Esophagus mucosa (tissue), 1 donor: Measurements from ENCODE around the gene TTYH2. TPM values are rescaled to one million over a fixed set of nuclear protein-coding genes. Genes with fewer than 3 reads are reported as not detected.

Experiments
- ATAC-seq: fragments of 200-7000 bp; cut with Tn5 transposase; one replicate; pipeline ENCODE4 v1.9.1; 2020
- total RNA-seq: library from RNA; stranded (reverse); gene quantifications from one replicate; pipeline ENCODE4 v1.2.4, GENCODE V29; 2023
- donor health status: DM: yes; HTN: yes; CAD: no.

TTYH2 gene
- total RNA-seq, 1 donor from 2014 or later, result 0.88 TPM

- peak; percentile 64 for ATAC-seq
Measured at GRCh38 chr17:74295625-74296547, 82.5 kb downstream of the TTYH2 start.

DNA sequence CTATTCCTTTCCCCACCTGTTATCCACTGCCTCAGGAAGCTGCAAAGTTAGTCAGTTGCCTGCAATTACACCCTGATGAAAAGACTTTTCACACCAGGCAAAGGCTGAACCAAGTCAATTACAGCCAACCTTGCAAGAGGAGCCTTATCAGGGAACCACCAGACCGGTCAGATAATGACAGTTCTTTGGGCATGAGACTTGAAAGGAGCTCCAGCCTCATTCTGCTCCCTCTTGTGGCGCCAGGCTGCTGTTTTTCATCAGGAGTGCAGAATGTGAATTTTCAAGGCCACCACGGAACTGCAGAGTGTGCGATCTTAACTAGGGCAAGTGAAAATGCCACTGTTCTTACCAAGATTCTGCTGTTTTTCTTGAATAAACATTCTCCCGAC is 83.2 kb downstream of the TTYH2 start:
- no peak for ATAC-seq

- ATAC-seq, result no peak
Measured at GRCh38 chr17:74297941-74298340, 84.6 kb downstream of the TTYH2 start.

DNA sequence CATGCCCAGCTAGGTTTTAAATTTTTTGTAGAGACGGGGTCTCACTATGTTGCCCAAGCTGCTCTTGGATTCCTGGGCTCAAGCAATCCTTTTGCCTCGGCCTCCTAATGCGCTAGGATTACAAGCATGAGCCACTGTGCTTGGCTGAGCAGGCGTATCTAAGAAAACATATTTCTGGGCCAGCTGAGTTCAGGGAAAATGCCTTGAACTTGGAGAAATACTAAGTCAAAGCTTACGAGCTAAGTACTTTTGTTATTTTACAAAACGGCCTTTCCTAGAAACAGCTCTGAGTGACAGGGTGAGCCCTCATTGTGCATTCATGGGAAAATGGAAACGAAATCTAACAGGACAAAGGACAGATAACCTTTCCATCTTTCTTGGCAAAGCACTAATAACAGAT is 85.4 kb downstream of the TTYH2 start:
- no peak for ATAC-seq

GRCh38 chr17:74299226-74300009 is 86.0 kb downstream of the TTYH2 start:
- ATAC-seq, result no peak

DNA sequence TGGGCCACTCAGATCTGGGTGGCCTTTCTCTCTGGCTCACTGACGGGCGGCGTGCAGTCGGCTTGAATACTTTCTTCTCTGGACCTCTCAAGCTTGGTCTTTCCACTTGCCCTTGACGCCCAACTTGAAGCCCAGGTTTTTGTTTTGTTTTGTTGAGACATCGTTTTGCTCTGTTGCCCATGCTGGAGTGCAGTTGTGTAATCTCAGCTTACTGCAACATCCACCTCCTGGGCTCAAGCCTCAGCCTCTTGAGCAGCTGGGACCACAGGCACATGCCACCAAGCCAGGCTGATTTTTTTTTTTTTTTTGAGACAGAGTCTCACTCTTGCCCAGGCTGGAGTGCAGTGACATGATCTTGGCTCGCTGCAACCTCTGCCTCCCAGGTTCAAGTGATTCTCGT is 89.9 kb downstream of the TTYH2 start:
- ATAC-seq, result no peak

GRCh38 chr17:74304184-74304583 is 90.8 kb downstream of the TTYH2 start:
- no peak for ATAC-seq

DNA sequence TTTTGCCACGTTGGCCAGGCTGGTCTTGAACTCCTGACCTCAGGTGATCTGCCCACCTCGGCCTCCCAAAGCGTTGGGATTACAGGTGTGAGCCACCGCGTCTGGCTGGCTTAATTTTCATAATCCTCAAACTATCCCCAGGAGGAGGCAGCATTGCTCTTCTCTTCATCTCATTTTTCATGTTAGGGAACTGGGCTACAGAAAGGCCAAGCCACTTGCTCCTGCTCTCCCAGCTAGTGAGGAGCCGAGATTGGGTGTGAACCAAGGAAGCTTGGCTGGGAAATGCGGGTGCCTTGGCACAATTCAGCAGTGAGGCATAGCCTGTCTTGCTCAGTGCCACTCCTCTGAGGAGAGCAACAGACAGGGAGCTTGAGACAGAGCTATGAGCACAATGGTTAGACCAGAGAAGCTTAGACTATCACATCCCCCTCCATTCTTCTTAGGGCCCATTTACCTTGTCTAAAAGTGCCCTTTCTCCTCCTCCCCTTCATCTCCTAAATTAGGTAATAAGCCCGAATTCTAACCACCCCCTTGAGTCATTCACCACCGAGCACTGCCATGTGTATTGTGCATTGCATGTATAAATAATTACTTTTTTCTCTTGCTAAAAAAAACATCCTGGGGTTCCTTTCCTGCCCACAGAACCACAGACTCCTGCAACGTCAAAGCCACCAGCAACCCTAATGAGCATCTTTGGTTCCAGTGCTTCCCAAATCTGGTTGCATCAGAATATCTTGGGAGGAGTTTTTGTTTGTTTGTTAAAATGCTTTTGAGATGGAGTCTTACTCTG is 92.7 kb downstream of the TTYH2 start:
- ATAC-seq, result no peak

DNA sequence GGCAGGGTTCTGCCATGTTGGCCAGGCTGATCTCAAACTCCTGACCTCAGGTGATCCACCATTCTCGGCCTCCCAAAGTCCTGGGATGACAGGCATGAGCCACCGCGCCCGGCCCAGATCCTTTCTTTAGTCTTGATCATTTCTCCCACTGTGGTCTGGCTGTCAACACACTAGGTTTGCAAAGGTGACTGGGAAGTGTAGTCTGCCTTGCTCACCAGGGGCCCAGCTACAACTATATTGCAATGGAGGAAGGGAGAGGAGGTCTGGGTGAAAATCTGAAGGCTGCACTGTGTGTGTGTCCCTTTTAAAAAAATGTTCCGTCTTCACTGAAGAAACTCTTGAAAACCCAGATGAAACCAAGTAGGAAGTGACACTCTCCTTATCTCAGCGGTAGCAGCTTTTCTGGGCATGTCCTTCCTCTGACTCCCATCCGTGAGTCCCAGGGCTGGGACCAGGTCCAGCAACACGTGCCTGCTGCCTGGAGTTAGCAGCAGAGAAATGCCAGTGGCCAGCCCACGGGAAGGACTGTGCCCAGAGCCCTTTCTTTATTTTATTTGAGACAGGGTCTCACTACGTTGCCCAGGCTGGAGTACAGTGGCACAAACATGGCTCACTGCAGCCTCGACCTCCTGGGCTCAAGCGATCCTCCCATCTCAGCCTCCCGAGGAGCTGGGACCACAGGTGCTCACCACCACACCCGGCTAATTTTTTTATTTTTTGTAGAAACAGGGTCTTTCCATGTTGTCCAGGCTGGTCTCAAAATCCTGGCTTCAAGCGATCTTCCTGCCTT is 94.8 kb downstream of the TTYH2 start:
- ATAC-seq, result peak; percentile 34

DNA sequence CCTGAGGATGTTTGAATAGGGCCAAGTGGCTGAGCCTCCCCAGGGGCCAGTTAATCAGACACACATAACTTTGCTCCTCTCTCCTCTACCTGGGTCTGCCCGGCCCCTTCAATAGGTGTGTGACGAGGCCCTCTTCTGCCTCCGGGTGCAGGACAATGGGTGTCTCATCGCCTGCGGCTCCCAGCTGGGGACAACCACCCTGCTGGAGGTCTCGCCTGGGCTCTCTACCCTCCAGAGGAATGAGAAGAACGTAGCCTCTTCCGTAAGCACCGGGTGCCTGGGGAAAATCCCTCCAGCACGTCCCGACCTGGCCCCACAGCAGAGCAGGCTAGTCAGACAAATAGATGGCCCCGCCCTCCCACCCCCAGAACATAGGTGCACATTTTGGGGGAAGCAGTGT is 96.5 kb downstream of the TTYH2 start:
- no peak for ATAC-seq

Other genes with a start within 250 kb of the TTYH2 start
- 1,104 TPM for gene RPL38, start 9.9 kb upstream of the TTYH2 start, total RNA-seq
- not detected for gene DNAI2, start 60.7 kb downstream of the TTYH2 start, total RNA-seq
- 0.16 TPM for gene KIF19, start 112.7 kb downstream of the TTYH2 start, total RNA-seq
- gene BTBD17, start 148.3 kb downstream of the TTYH2 start, total RNA-seq, result not detected
- gene GPR142, start 153.9 kb downstream of the TTYH2 start, total RNA-seq, result not detected
- gene GPRC5C, start 218.5 kb downstream of the TTYH2 start, total RNA-seq, result 13.0 TPM